Epithelial cell of prostate (primary cell): ENCODE measurements around the gene EPS8L3.
"Not testable (repeated sequence)": the region's sequence is repeated elsewhere in the genome, so short reads cannot be mapped to it uniquely, and the experiment has no call there.

Experiments used
- DNase-seq: peaks from one replicate; pipeline ENCODE4 v3.0.0-alpha.2; 2011; ENCODE audit warnings: low read depth, low spot score
- H3K27ac ChIP-seq: fragments of 450-650 bp; 2 replicates; pipeline ENCODE4 v1.5.1; 2017; ENCODE audit warnings: mild to moderate bottlenecking

The EPS8L3 gene

GRCh38 chr1:109714661-109715372, 48.9 kb downstream of the EPS8L3 start:
- DNase-seq, result no peak
- no peak overlapping the region for H3K27ac ChIP-seq

- DNase-seq, result no peak
- no peak overlapping the region for H3K27ac ChIP-seq
Measured at GRCh38 chr1:109713636-109714035, 50.1 kb downstream of the EPS8L3 start.

GRCh38 chr1:109712321-109712864, 51.3 kb downstream of the EPS8L3 start:
- no peak for DNase-seq
- H3K27ac ChIP-seq, result no peak overlapping the region

- not testable (repeated sequence) for DNase-seq, H3K27ac ChIP-seq
Measured at GRCh38 chr1:109711593-109712320, 52.0 kb downstream of the EPS8L3 start, which contains the start of gene GSTM5. Gene GSTM5 (plus strand): TSS chr1:109712251. CDS start chr1:109712313, 62 bp downstream.

GRCh38 chr1:109709822-109710221, 53.9 kb downstream of the EPS8L3 start:
- DNase-seq, H3K27ac ChIP-seq: not testable (repeated sequence)

- H3K27ac ChIP-seq, DNase-seq: not testable (repeated sequence)
Measured at GRCh38 chr1:109708949-109709348, 54.8 kb downstream of the EPS8L3 start.

GRCh38 chr1:109705411-109705810, 58.3 kb downstream of the EPS8L3 start:
- DNase-seq, result no peak
- no peak overlapping the region for H3K27ac ChIP-seq

GRCh38 chr1:109704173-109704572, 59.5 kb downstream of the EPS8L3 start:
- no peak overlapping the region for H3K27ac ChIP-seq

GRCh38 chr1:109702940-109703339, 60.8 kb downstream of the EPS8L3 start:
- DNase-seq, result not testable (repeated sequence)

More at GRCh38 chr1:109704173-109704572, 59.5 kb downstream of the EPS8L3 start:
- no peak for DNase-seq

More at GRCh38 chr1:109702940-109703339, 60.8 kb downstream of the EPS8L3 start:
- H3K27ac ChIP-seq, result not testable (repeated sequence)
